ENCODE measurements around the gene ATM.

DNA sequence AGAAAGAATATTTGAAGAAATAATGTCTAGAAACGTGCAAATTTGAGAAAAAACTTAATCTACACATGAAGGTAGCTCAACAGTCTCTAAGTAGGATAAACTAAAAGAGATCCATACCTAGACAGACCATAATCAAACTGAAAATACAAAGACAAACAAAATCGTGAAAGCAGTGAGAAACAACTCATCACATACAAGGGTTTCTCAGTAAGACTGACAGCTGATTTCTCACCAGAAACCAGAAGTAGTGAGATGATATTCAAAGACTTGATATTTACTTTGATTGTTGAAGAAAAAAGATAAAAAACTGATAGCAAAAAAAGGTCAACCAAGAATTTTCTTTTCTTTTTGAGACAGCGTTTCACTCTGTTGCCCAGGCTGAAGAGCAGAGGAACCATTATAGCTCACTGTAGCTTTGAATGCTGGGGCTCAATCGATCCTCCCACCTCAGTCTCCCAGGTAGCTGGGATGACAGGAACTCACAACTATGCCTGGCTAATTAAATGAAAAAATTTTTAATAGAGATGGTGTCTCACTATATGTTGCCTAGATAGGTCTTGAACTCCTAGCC, 17.9 kb upstream of the ATM start:
- no peak for TF ChIP-seq EZH2phosphoT487 (IDR thresholded peaks at IDR 0.05; ENCODE audit: borderline replicate concordance)
- TF ChIP-seq, protein P1, sequence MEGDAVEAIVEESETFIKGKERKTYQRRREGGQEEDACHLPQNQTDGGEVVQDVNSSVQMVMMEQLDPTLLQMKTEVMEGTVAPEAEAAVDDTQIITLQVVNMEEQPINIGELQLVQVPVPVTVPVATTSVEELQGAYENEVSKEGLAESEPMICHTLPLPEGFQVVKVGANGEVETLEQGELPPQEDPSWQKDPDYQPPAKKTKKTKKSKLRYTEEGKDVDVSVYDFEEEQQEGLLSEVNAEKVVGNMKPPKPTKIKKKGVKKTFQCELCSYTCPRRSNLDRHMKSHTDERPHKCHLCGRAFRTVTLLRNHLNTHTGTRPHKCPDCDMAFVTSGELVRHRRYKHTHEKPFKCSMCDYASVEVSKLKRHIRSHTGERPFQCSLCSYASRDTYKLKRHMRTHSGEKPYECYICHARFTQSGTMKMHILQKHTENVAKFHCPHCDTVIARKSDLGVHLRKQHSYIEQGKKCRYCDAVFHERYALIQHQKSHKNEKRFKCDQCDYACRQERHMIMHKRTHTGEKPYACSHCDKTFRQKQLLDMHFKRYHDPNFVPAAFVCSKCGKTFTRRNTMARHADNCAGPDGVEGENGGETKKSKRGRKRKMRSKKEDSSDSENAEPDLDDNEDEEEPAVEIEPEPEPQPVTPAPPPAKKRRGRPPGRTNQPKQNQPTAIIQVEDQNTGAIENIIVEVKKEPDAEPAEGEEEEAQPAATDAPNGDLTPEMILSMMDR (conservative IDR thresholded peaks at IDR 0.05; ENCODE audit: low read length) = no peak

All from Loucy (cell line).